Heart right ventricle (tissue), 16 donors: ENCODE results near the gene CORO2B. TPM values are rescaled to one million over a fixed set of nuclear protein-coding genes. Genes with fewer than 3 reads are reported as not detected.

Experiments
- ATAC-seq, 8 donors: fragments of 200-7000 bp; cut with Tn5 transposase; one replicate each; pipeline ENCODE4 v1.9.1; 2020; ENCODE audit warnings: mild to moderate bottlenecking in 8 of 8, moderate library complexity in 8 of 8, moderate number of reproducible peaks in 1 of 8
- DNase-seq, 2 donors: peaks; one replicate each; pipeline ENCODE4 v3.0.0-alpha.2; 2020
- H3K27ac ChIP-seq, 10 donors: fragments of 200-600 bp; sonication (generic) in 2 of 10; one replicate each; pipeline versions ENCODE4 v1.5.0 to v1.8.0; 2020 to 2022; ENCODE audit warnings: mild to moderate bottlenecking in 3 of 10
- H3K27me3 ChIP-seq, 7 donors: fragments of 200-600 bp; one replicate each; pipeline ENCODE4 v1.8.0; 2021 to 2022; ENCODE audit warnings: mild to moderate bottlenecking in 2 of 7
- H3K36me3 ChIP-seq, 9 donors: fragments of 200-600 bp; sonication (generic) in 1 of 9; one replicate each; pipeline versions ENCODE4 v1.5.0 to v1.8.0; 2020 to 2022; ENCODE audit warnings: mild to moderate bottlenecking in 2 of 9
- H3K4me1 ChIP-seq, 9 donors: fragments of 200-600 bp; sonication (generic) in 1 of 9; one replicate each; pipeline versions ENCODE4 v1.5.0 to v1.8.0; 2020 to 2022; ENCODE audit warnings: mild to moderate bottlenecking in 4 of 9
- H3K4me3 ChIP-seq, 10 donors: fragments of 200-600 bp; sonication (generic) in 2 of 10; one replicate each; pipeline versions ENCODE4 v1.5.0 to v1.8.0; 2020 to 2022; ENCODE audit warnings: mild to moderate bottlenecking in 7 of 10, moderate library complexity in 2 of 10
- H3K9me3 ChIP-seq, 11 donors: fragments of 200-600 bp in 10 of 11; sonication (generic) in 2 of 11; one replicate each; pipeline versions ENCODE4 v1.5.0 to v1.8.0; 2013 to 2022; ENCODE audit warnings: mild to moderate bottlenecking in 2 of 11, control low read depth in 1 of 11, moderate library complexity in 1 of 11
- WGBS, 2 donors: extraction: QIAGEN DNeasy Blood & Tissue Kit; methylation state at CpG; one replicate each; pipeline ENCODE4 v1.1.7; 2013; ENCODE audit warnings: inconsistent platforms in 1 of 2; 5-methylcytosine and 5-hydroxymethylcytosine counted together
- intact Hi-C, 10 donors: fragments of 100-400 bp; cut with DNase I; formaldehyde crosslinking; loops; one replicate each; pipeline versions ENCODE4 v1.11.1 to v1.14.2; 2022
- polyA plus RNA-seq, 2 donors: library from polyadenylated mRNA; stranded (reverse); fragments of 200-250 nt; gene quantifications; one replicate each; pipeline ENCODE4 v1.2.3, GENCODE V29; 2013
- total RNA-seq, 10 donors: library from RNA; stranded (reverse); fragmentation: NEBNext Ultra II Directional in 3 of 10; extraction: Animal tissue kit (Norgen Biotek cat#: 25700) in 3 of 10; gene quantifications; one replicate each; pipeline versions ENCODE4 v1.2.1 to v1.2.4, GENCODE V29; 2021 to 2023
- TF ChIP-seq, protein P1 (sequence below), 9 donors: fragments of 200-600 bp; sonication (generic) in 2 of 9; IDR thresholded peaks; one replicate each; pipeline versions ENCODE4 v1.5.0 to v1.8.0; 2021 to 2022; ENCODE audit warnings: antibody characterized with exemption in 9 of 9, mild to moderate bottlenecking in 5 of 9, moderate library complexity in 1 of 9
- donor health status: Arrhythmogenic right ventricular cardiomyopathy.
- donor health status: ischemic (EF 13 %, LVEDD 7.1; RV severe dilation, severe dysfunction).
- donor health status: healthy with polysubstance abuse.
- donor health status: DM: no; HTN: yes; CAD: no.
- donor health status: DM: no; HTN: no; CAD: no.
- donor health status: ischemic (EF 25% LVEDD 6.9; RV normal size, moderate dysfunction).
- donor health status: ischemic (EF 25% LVEDD 5.7; RV mildly dilated, moderate dysfunction).
- donor health status: healthy.
- donor health status: DM: yes; HTN: yes; CAD: no.
- donor health status: Ischemic cardiomyopathy.
- donor health status: ischemic (EF 35%, LVEDD 5.7; RV mildly dilated, moderate dysfunction).
- donor health status: nonischemic (EF 11% LVEDD 7.7; RV severe dilation, severe dysfunction).
- donor health status: DM: yes; HTN: yes; CAD: no.
- donor health status: PGD.
- donor health status: ischemic (EF 29% LVEDD 5.4; RV normal size, mild dysfunction).
- donor health status: nonischemic (EF 23%, LVEDD 6.1; RV moderate dilation, normal function).

The CORO2B gene
- total and polyA plus RNA-seq, 12 donors = 2.6 to 8.1 (median 4.5) TPM

GRCh38 chr15:68769702-68770101, 190.9 kb downstream of the CORO2B start:
- intact Hi-C loops = no loop called here
- H3K36me3 ChIP-seq = no peaks in the 10 kb centered on the region

DNA sequence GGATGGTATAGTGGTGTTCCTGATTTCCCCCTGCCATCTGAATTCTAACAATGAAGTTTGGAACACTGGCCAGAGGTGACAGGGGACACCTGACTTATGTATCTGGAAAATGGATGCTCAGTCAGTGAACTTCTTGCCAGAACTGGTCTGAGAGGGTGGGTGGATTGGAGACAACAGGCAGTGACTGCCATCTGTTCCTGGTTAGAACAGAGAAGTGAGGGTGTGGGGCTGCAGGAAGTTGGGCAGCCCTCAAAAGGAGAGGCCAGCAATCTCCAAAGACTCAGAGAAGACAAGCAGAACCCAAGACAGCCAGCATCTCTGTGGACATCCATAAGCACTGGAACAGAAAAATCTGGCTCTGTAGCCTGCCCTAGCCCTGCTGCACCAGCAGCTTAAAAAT, 191.4 kb downstream of the CORO2B start:
- DNase-seq (no peak), ATAC-seq (no peak)
- H3K9me3 ChIP-seq = peaks cover 0 to 6% (median 0%) of the 10 kb centered on the region in 11 donors
- intact Hi-C loops = no loop called here
- TF ChIP-seq, protein P1, sequence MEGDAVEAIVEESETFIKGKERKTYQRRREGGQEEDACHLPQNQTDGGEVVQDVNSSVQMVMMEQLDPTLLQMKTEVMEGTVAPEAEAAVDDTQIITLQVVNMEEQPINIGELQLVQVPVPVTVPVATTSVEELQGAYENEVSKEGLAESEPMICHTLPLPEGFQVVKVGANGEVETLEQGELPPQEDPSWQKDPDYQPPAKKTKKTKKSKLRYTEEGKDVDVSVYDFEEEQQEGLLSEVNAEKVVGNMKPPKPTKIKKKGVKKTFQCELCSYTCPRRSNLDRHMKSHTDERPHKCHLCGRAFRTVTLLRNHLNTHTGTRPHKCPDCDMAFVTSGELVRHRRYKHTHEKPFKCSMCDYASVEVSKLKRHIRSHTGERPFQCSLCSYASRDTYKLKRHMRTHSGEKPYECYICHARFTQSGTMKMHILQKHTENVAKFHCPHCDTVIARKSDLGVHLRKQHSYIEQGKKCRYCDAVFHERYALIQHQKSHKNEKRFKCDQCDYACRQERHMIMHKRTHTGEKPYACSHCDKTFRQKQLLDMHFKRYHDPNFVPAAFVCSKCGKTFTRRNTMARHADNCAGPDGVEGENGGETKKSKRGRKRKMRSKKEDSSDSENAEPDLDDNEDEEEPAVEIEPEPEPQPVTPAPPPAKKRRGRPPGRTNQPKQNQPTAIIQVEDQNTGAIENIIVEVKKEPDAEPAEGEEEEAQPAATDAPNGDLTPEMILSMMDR (IDR thresholded peaks at IDR 0.05) = no peak
- H3K36me3 ChIP-seq = no peaks in the 10 kb centered on the region
- H3K4me3 ChIP-seq = no peak overlapping the region
- peaks cover 0 to 16% (median 10%) of the 10 kb centered on the region in 9 donors for H3K4me1 ChIP-seq
- H3K27me3 ChIP-seq = no peaks in the 10 kb centered on the region
- no peak overlapping the region for H3K27ac ChIP-seq

More at GRCh38 chr15:68769702-68770101, 190.9 kb downstream of the CORO2B start:
- no peak overlapping the region for H3K4me3 ChIP-seq
- H3K27ac ChIP-seq = no peak overlapping the region
- peaks cover 0 to 6% (median 0%) of the 10 kb centered on the region in 11 donors for H3K9me3 ChIP-seq
- H3K27me3 ChIP-seq = no peaks in the 10 kb centered on the region
- peak in 1 of 8 donors; percentile 16 for ATAC-seq
- TF ChIP-seq, protein P1 (IDR thresholded peaks at IDR 0.05) = no peak
- no peak for DNase-seq
- peaks cover 0 to 11% (median 5%) of the 10 kb centered on the region in 9 donors for H3K4me1 ChIP-seq
- WGBS, 2 donors = 97 to 100% methylated on average over 2 of the region's 2 CpGs

- Histone ChIP-seq H3K4me3 (no peak overlapping the region), H3K27me3 (no peaks in the 10 kb centered on the region), H3K27ac (no peak overlapping the region), H3K36me3 (peaks cover 0 to 9% (median 6%) of the 10 kb centered on the region in 9 donors), H3K9me3 (peaks cover 0 to 6% (median 0%) of the 10 kb centered on the region in 11 donors), H3K4me1 (peaks cover 6 to 33% (median 25%) of the 10 kb centered on the region in 9 donors)
- 81 to 92% methylated on average over 2 of the region's 2 CpGs for WGBS, 2 donors
- intact Hi-C loops = no loop called here
- ATAC-seq = no peak
- TF ChIP-seq, protein P1 (IDR thresholded peaks at IDR 0.05) = no peak
- no peak for DNase-seq
Observed at GRCh38 chr15:68773036-68773435, 194.2 kb downstream of the CORO2B start.

DNA sequence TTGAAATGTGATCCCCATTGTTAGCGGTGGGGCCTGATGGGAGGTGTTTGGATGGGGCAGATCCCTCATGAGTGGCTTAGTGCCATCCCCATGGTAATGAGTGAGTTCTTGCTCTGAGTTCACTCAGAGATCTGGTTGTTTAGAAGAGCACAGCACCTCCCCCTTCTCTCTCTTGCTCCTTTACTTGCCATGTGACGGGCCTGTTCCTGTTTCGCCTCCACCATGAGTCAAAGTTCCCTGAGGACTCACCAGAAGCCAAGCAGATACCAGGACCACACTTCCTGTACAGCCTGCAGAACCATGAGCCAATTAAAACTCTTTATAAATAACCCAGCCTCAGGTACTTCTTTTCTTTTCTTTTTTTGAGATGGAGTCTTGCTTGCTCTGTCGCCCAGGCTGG, 195.3 kb downstream of the CORO2B start:
- Histone ChIP-seq H3K36me3 (peaks cover 0 to 19% (median 8%) of the 10 kb centered on the region in 9 donors), H3K9me3 (peaks cover 0 to 6% (median 0%) of the 10 kb centered on the region in 11 donors), H3K4me3 (no peak overlapping the region), H3K27ac (peak overlapping the region in 2 of 10 donors; percentile 62 to 88), H3K27me3 (no peaks in the 10 kb centered on the region), H3K4me1 (peaks cover 6 to 33% (median 25%) of the 10 kb centered on the region in 9 donors)
- intact Hi-C loops = no loop called here
- TF ChIP-seq, protein P1 (IDR thresholded peaks at IDR 0.05) = no peak
- ATAC-seq = peak in 1 of 8 donors; percentile 12
- WGBS, 2 donors = 95% methylated on average over 4 of the region's 4 CpGs
- DNase-seq = no peak
